Measurements from ENCODE around the gene FIBIN. TPM values are rescaled to one million over a fixed set of nuclear protein-coding genes. Genes with fewer than 3 reads are reported as not detected.

The FIBIN gene
- total RNA-seq (1.9 TPM), polyA plus RNA-seq (9.6 TPM)
- long read RNA-seq, donor 1, partial matches to known transcripts, result 0 of 1 reads
- long read RNA-seq, donor 1, other reads (novel, unspliced or antisense), result 0 of 1 reads
- long read RNA-seq, donor 2, result 0 reads
- long read RNA-seq, donor 3, partial matches to known transcripts, result 0 of 4 reads
- long read RNA-seq, donor 3, other reads (novel, unspliced or antisense), result 0 of 4 reads
- long read RNA-seq, donor 4, result 0 reads
- long read RNA-seq, donor 5, partial matches to known transcripts, result 0 of 3 reads
- long read RNA-seq, donor 5, other reads (novel, unspliced or antisense), result 0 of 3 reads
- long read RNA-seq, donor 6, partial matches to known transcripts, result 0 of 1 reads
- long read RNA-seq, donor 6, other reads (novel, unspliced or antisense), result 0 of 1 reads
- long read RNA-seq, donor 7, result 0 reads
- long read RNA-seq, donor 8, partial matches to known transcripts, result 0 of 1 reads
- long read RNA-seq, donor 8, other reads (novel, unspliced or antisense), result 0 of 1 reads
- long read RNA-seq, donor 9, partial matches to known transcripts, result 0 of 2 reads
- long read RNA-seq, donor 9, other reads (novel, unspliced or antisense), result 0 of 2 reads
- long read RNA-seq, donor 10, partial matches to known transcripts, result 0 of 1 reads
- long read RNA-seq, donor 10, other reads (novel, unspliced or antisense), result 0 of 1 reads

DNA sequence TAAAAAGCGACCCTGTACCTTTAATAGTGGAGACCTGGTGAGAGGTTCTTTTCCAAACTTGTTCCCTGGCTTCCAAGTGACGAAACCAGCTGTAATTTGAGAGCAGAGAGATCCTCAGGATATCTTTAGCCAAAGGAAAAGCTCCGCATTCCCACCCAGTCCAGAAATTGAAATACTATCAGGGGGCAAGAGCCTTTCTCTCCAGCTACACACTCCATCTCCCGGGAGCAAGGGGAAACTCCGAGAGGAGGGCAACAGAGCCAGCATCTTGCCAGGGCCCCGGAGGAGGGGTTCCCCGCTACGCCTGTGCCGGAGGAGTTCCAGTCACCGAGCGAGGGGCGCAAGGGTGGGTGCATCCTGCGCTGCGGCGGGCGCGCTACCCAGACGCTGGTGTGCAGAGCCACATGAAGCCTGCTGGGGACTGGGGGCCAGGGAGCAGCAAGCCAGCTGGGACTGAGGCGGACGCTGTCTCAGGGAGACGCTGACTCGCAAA is at the start of gene FIBIN:
FIBIN (plus strand) TSS at position 148 of the 493 bp plus-strand sequence. CDS start 415 bp downstream, outside the sequence.
- H3K36me3 ChIP-seq (ENCODE audit: control insufficient read depth in 2 of 2, insufficient read depth in 2 of 2, low read length in 1 of 2), result no peaks in the 10 kb centered on the region
- H3K27ac ChIP-seq (ENCODE audit: low read depth in 1 of 2, low read length in 1 of 2), result peak within 1 kb of the TSS in 1 of 2 donors; percentile 36
- H3K4me1 ChIP-seq (ENCODE audit: control insufficient read depth in 2 of 2, insufficient read depth in 2 of 2, low read length in 2 of 2), result no peaks in the 10 kb centered on the region
- H3K4me3 ChIP-seq (ENCODE audit: low read length in 2 of 2), result peak within 1 kb of the TSS; percentile 13 to 18
- peaks cover 0 to 4% of the 10 kb centered on the region in 2 donors for H3K9me3 ChIP-seq (ENCODE audit: control insufficient read depth in 2 of 2, insufficient read depth in 1 of 2, low read length in 1 of 2)
- peak in 1 of 9 donors; percentile 1 for DNase-seq (ENCODE audit: low read depth in 6 of 9, low spot score in 9 of 9)
- H3K27me3 ChIP-seq (ENCODE audit: control insufficient read depth in 2 of 2, insufficient read depth in 1 of 2, low read length in 1 of 2), result no peaks in the 10 kb centered on the region
- WGBS, result 21% methylated on average over 22 of the region's 22 CpGs

DNA sequence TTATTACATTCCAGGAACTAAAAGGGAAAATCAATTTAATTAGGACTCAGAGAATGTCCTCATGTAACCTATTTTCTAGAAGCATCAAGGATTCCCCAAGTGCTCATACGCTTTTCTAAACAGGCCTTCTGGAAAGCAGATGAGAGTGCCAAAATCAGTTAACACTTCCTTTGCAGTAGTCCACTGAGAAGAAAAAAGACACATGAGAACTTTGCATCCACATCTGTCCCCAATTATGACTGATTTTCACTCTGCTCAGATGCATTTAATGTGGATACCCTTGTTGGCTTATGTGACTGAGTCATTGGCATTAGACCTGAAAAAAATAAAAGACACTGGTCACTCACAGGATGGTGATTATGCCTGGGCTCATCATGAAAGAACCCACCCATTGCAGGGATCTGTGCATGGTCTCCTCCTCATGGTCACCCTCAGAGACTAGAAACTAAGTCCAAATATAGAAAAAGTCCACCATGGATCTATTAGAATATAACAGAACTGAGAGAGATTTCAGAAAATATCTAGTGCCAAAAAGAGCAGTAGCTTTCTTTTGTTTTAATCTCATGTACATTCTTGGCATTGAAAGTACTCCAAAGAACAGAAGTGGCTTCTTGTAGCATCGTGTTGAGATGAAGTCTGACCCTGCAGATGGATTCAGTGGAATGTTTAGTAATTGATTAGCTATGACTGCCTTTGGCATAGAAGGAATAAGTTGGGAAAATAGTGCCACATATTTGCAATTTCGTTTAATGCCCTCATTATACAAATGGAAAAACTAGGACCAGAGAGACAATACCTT is 48.8 kb upstream of the FIBIN start:
- H3K27me3 ChIP-seq (ENCODE audit: control insufficient read depth in 2 of 2, insufficient read depth in 1 of 2, low read length in 1 of 2), result no peaks in the 10 kb centered on the region
- WGBS, result 79% methylated on average over 3 of the region's 3 CpGs
- H3K36me3 ChIP-seq (ENCODE audit: control insufficient read depth in 2 of 2, insufficient read depth in 2 of 2, low read length in 1 of 2), result no peaks in the 10 kb centered on the region
- peaks cover 0 to 2% of the 10 kb centered on the region in 2 donors for H3K9me3 ChIP-seq (ENCODE audit: control insufficient read depth in 2 of 2, insufficient read depth in 1 of 2, low read length in 1 of 2)
- no peak for DNase-seq (ENCODE audit: low read depth in 6 of 9, low spot score in 9 of 9)
- no peak overlapping the region for H3K27ac ChIP-seq (ENCODE audit: low read depth in 1 of 2, low read length in 1 of 2)
- H3K4me1 ChIP-seq (ENCODE audit: control insufficient read depth in 2 of 2, insufficient read depth in 2 of 2, low read length in 2 of 2), result no peaks in the 10 kb centered on the region
- H3K4me3 ChIP-seq (ENCODE audit: low read length in 2 of 2), result no peak overlapping the region

DNA sequence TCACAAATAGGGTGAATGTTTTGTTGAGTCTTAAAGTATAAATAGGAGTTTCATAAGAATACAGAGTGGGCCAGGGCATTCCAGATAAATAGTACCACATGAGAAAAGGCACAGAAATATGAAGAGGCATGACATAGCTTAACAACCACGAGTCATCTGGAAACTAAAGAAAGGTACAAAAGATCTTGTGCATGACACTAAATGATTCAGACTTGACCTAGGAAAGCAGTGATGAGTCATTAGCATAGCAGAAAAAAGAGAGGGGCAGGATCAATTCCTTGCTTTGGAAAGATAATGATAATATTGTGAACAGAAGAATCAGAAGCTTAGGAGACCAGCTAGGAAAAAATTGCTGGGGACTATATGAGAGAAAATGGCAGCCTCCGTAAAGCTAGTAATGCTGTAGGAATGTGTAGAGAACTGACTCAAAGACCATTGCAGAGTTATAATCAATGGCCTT is 47.6 kb upstream of the FIBIN start:
- H3K9me3 ChIP-seq (ENCODE audit: control insufficient read depth in 2 of 2, insufficient read depth in 1 of 2, low read length in 1 of 2), result peaks cover 0 to 6% of the 10 kb centered on the region in 2 donors
- H3K4me3 ChIP-seq (ENCODE audit: low read length in 2 of 2), result no peak overlapping the region
- no peaks in the 10 kb centered on the region for H3K27me3 ChIP-seq (ENCODE audit: control insufficient read depth in 2 of 2, insufficient read depth in 1 of 2, low read length in 1 of 2)
- no peak for DNase-seq (ENCODE audit: low read depth in 6 of 9, low spot score in 9 of 9)
- no peaks in the 10 kb centered on the region for H3K36me3 ChIP-seq (ENCODE audit: control insufficient read depth in 2 of 2, insufficient read depth in 2 of 2, low read length in 1 of 2)
- H3K4me1 ChIP-seq (ENCODE audit: control insufficient read depth in 2 of 2, insufficient read depth in 2 of 2, low read length in 2 of 2), result no peaks in the 10 kb centered on the region
- no peak overlapping the region for H3K27ac ChIP-seq (ENCODE audit: low read depth in 1 of 2, low read length in 1 of 2)
- WGBS, result 88% methylated on average over 2 of the region's 2 CpGs

DNA sequence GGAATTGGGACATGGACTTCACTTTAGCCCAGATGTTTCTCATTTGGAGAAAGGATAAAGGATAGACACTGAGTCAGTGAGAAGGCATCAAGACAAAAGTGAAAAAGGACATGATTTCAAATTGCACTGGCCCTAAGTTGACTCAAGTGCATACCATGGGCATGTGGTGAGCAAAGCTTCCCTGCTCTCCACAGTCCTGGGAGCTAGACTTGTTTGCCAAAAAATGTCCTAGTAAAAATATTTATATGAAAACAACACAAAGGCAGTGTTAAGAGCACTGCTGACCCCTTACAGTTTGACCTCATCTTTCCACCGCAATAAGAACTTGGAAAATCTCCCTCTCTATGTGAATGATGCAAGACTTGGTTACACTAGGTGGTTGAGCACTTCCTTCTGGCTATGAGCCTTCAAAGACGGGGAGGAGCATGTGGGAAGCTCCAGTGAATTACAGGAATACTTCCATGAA is 46.5 kb upstream of the FIBIN start:
- H3K36me3 ChIP-seq (ENCODE audit: control insufficient read depth in 2 of 2, insufficient read depth in 2 of 2, low read length in 1 of 2), result no peaks in the 10 kb centered on the region
- 87% methylated on average over 2 of the region's 2 CpGs for WGBS
- no peak overlapping the region for H3K4me3 ChIP-seq (ENCODE audit: low read length in 2 of 2)
- H3K27ac ChIP-seq (ENCODE audit: low read depth in 1 of 2, low read length in 1 of 2), result no peak overlapping the region
- DNase-seq (ENCODE audit: low read depth in 6 of 9, low spot score in 9 of 9), result no peak
- peaks cover 0 to 6% of the 10 kb centered on the region in 2 donors for H3K9me3 ChIP-seq (ENCODE audit: control insufficient read depth in 2 of 2, insufficient read depth in 1 of 2, low read length in 1 of 2)
- no peaks in the 10 kb centered on the region for H3K27me3 ChIP-seq (ENCODE audit: control insufficient read depth in 2 of 2, insufficient read depth in 1 of 2, low read length in 1 of 2)
- H3K4me1 ChIP-seq (ENCODE audit: control insufficient read depth in 2 of 2, insufficient read depth in 2 of 2, low read length in 2 of 2), result no peaks in the 10 kb centered on the region

DNA sequence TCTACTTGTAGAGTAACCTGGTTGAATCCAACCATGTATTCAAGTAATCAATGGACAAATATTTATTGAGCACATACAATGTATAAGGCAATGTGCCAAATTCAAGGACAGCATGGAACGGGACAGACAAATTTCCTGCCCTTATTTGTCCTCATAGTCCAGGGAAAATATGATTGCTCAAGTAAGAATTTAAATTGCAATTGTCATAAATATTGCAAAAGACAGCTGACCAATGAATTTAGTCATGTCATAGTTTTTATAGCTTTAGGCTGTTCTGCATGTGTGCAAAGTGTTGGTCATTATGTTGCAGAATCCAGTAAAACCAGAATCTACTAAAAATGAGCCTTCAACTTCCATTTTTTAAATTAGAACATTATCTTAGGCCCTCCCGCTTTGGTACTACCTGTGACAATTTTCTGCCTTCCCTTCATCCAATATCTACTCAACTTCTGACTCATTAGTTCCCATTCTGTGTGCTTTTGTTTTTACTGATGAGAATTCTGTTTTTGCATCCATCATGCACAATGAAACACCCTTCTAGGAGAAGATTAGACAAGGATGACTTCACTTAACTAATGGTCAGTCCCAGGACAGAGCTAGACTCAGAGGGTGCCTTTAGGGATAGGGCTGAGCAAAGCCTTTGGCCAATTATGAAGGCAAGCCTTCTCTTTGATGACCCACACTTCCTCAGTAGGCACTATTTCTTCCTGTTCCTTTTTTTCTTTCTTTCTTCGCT is 45.8 kb upstream of the FIBIN start:
- H3K27ac ChIP-seq (ENCODE audit: low read depth in 1 of 2, low read length in 1 of 2), result no peak overlapping the region
- 77% methylated on average over 3 of the region's 3 CpGs for WGBS

DNA sequence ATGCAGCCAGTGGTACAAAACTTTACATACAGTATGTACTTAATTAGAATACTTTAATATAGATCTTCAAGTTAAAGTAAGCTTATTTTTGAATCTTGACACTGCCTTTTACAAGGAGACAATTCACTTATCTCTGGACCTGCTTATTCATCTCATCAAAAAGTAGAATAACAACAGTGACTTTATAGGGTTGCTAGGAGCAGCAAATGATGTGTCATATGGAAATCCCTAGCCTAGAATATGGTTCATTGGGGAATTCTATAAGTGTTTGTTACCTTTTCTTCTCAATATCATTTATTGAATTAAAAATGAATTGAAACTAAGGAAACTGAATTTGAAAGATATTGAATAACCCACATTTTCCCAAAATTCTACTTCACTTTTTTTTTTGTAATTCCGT is 45.0 kb upstream of the FIBIN start:
- Histone ChIP-seq H3K4me3 (ENCODE audit: low read length in 2 of 2) (no peak overlapping the region), H3K27ac (ENCODE audit: low read depth in 1 of 2, low read length in 1 of 2) (no peak overlapping the region), H3K36me3 (ENCODE audit: control insufficient read depth in 2 of 2, insufficient read depth in 2 of 2, low read length in 1 of 2) (no peaks in the 10 kb centered on the region), H3K4me1 (ENCODE audit: control insufficient read depth in 2 of 2, insufficient read depth in 2 of 2, low read length in 2 of 2) (no peaks in the 10 kb centered on the region), H3K27me3 (ENCODE audit: control insufficient read depth in 2 of 2, insufficient read depth in 1 of 2, low read length in 1 of 2) (no peaks in the 10 kb centered on the region), H3K9me3 (ENCODE audit: control insufficient read depth in 2 of 2, insufficient read depth in 1 of 2, low read length in 1 of 2) (peaks cover 0 to 6% of the 10 kb centered on the region in 2 donors)
- DNase-seq (ENCODE audit: low read depth in 6 of 9, low spot score in 9 of 9), result no peak
- 97% methylated on average over 1 of the region's 1 CpG for WGBS

More for the DNA sequence above, 45.8 kb upstream of the FIBIN start:
- Histone ChIP-seq H3K4me1 (ENCODE audit: control insufficient read depth in 2 of 2, insufficient read depth in 2 of 2, low read length in 2 of 2) (no peaks in the 10 kb centered on the region), H3K27me3 (ENCODE audit: control insufficient read depth in 2 of 2, insufficient read depth in 1 of 2, low read length in 1 of 2) (no peaks in the 10 kb centered on the region), H3K4me3 (ENCODE audit: low read length in 2 of 2) (no peak overlapping the region), H3K9me3 (ENCODE audit: control insufficient read depth in 2 of 2, insufficient read depth in 1 of 2, low read length in 1 of 2) (peaks cover 0 to 6% of the 10 kb centered on the region in 2 donors), H3K36me3 (ENCODE audit: control insufficient read depth in 2 of 2, insufficient read depth in 2 of 2, low read length in 1 of 2) (no peaks in the 10 kb centered on the region)
- DNase-seq (ENCODE audit: low read depth in 6 of 9, low spot score in 9 of 9), result no peak

DNA sequence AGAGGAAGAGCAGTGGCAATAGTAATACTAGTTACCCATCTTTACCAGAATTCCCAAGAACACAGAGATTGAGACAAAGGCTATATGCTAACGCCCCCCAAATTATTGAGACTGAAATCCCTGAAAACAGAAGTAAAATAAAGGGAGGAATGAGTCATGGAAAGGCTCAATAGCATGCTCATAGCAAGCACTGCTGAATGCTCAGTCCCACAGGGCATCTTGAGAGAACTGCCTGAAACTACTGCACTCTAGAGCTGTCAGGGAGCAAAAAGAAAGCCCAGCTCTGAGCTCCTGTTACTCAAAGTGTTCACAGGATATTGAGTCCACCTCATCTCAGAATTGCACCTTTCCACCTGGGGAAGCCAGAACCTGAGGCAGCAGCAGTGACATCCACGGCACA is 44.1 kb upstream of the FIBIN start:
- peaks cover 0 to 6% of the 10 kb centered on the region in 2 donors for H3K9me3 ChIP-seq (ENCODE audit: control insufficient read depth in 2 of 2, insufficient read depth in 1 of 2, low read length in 1 of 2)
- no peak for DNase-seq (ENCODE audit: low read depth in 6 of 9, low spot score in 9 of 9)
- no peaks in the 10 kb centered on the region for H3K36me3 ChIP-seq (ENCODE audit: control insufficient read depth in 2 of 2, insufficient read depth in 2 of 2, low read length in 1 of 2)
- H3K4me1 ChIP-seq (ENCODE audit: control insufficient read depth in 2 of 2, insufficient read depth in 2 of 2, low read length in 2 of 2), result no peaks in the 10 kb centered on the region
- H3K27ac ChIP-seq (ENCODE audit: low read depth in 1 of 2, low read length in 1 of 2), result no peak overlapping the region
- no peak overlapping the region for H3K4me3 ChIP-seq (ENCODE audit: low read length in 2 of 2)
- no peaks in the 10 kb centered on the region for H3K27me3 ChIP-seq (ENCODE audit: control insufficient read depth in 2 of 2, insufficient read depth in 1 of 2, low read length in 1 of 2)
- 80% methylated on average over 2 of the region's 2 CpGs for WGBS

DNA sequence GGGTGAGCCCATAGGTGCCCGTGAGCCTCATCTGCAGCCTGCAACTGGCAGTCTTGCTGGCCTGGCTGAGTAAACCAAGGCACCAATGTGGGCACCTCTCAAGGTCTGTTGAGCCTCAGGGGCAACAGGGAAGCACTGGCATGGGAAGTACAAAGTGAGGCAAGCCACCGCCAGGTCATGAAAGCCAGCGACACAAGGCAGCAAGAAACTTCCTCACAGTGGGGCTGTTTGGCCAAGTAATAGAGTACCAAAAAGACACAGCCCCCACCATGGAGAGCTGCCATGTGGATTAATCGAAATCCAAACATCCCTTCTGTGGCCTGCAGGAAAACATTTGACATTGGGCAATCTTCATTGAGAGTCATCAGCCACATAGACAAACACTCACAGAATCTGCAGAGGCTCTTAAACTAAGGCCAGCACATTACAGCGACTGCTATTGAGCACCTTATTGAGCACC is 43.6 kb upstream of the FIBIN start:
- H3K27me3 ChIP-seq (ENCODE audit: control insufficient read depth in 2 of 2, insufficient read depth in 1 of 2, low read length in 1 of 2), result no peaks in the 10 kb centered on the region
- no peaks in the 10 kb centered on the region for H3K4me1 ChIP-seq (ENCODE audit: control insufficient read depth in 2 of 2, insufficient read depth in 2 of 2, low read length in 2 of 2)
- WGBS, result 95% methylated on average over 5 of the region's 5 CpGs
- H3K27ac ChIP-seq (ENCODE audit: low read depth in 1 of 2, low read length in 1 of 2), result no peak overlapping the region
- no peak for DNase-seq (ENCODE audit: low read depth in 6 of 9, low spot score in 9 of 9)
- H3K9me3 ChIP-seq (ENCODE audit: control insufficient read depth in 2 of 2, insufficient read depth in 1 of 2, low read length in 1 of 2), result peaks cover 0 to 6% of the 10 kb centered on the region in 2 donors
- no peak overlapping the region for H3K4me3 ChIP-seq (ENCODE audit: low read length in 2 of 2)
- no peaks in the 10 kb centered on the region for H3K36me3 ChIP-seq (ENCODE audit: control insufficient read depth in 2 of 2, insufficient read depth in 2 of 2, low read length in 1 of 2)
